DMS153 treated with DMSO at 0.1 percent for 48 hours (cell line): ENCODE measurements around the gene ZNF763.
"Not testable (repeated sequence)": the region's sequence is repeated elsewhere in the genome, so short reads cannot be mapped to it uniquely, and the experiment has no call there.

ENCODE experiments used
- DNase-seq: peaks from one replicate; lab custom pipeline; 2025; ENCODE audit not compliant: unreplicated experiment; lab: John Stamatoyannopoulos, UW

ZNF763 gene

GRCh38 chr19:11964858-11965645 is at the start of gene ZNF763:
ZNF763 (plus strand) TSS chr19:11965040; CDS start chr19:11965209, 169 bp downstream.
- DNase-seq: no peak

DNA sequence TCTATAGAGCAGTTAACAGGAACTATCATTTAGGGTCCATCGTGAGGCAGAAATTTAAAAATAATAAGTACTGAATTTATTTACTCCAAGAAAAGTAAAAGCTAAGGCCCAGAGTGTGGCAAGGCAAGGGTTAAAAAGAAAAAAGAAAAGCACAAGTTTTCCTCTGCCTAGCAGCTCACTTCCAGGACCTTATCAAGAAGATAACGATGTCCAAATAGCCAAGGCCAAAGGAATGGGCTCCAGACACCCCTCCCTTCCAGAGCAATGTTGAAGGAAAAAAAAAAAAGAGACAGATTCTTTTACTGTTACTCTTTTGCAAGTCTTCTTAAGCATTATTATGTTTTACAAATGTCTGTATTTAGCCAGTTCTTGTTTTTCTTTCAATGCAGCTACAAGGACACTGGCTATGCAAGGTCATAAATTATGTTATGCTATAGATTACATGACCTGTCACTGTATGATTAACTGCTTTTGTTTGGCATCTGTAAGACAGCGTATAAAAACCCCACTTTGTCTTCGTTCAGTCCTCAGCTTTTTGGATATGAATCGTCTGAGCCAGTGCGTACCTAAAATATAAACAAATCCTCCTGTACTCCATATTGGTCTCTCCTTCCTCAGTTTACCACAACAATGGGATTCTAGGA is 42.9 kb upstream of the ZNF763 start:
- DNase-seq: no peak

GRCh38 chr19:11924886-11925650 is 39.8 kb upstream of the ZNF763 start, which contains the start of gene ZNF700:
ZNF700 (plus strand) TSS chr19:11925107; CDS start chr19:11925211, 104 bp downstream.
- DNase-seq: peak; percentile 89

DNA sequence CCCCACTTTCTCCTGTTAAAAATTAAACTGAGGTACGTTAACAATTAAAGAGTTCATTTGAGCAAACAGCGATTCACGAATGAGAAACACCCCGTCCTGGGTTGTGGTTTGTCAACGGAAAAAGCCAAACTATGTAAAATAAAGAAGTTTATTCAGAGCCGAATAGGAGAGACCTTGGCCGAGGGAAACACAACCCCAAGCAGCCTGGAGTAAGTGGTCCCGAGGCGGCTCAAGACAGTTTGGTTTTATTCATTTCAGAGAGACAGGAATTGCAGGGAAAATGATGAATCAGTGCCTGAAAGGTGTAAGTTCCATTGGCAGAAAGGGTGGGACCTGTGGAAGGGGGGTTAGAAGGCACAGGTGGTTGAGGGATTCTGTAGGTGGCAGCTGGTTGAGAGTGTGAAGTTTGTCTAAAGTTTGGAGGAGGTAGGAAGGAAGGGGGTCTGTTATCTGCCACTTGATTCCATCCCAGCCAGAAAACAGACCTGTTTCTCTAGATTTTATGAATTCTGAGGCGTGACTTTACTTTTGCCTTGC is 39.1 kb upstream of the ZNF763 start:
- DNase-seq: not testable (repeated sequence)

GRCh38 chr19:11927227-11927626 is 37.6 kb upstream of the ZNF763 start:
- DNase-seq: no peak

GRCh38 chr19:11931051-11931450 is 33.8 kb upstream of the ZNF763 start:
- DNase-seq: no peak

DNA sequence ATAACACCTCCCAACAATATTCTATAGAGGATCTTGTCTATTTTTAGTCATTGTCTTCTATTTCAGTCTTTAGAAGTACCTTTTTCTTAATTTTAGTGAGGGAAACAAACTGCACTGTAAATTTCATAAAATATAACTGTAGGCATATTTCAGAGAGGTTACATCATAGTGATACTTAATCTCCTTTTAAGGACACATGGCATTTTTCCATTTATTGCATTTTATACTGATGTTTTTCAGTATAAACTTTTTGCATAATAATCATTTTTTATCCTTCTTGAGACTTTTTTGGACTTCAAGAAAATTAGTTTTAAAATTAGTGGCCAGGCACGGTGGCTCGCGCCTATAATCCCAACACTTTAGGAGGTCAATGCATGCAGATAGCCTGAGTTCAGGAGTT is 33.3 kb upstream of the ZNF763 start:
- no peak for DNase-seq

DNA sequence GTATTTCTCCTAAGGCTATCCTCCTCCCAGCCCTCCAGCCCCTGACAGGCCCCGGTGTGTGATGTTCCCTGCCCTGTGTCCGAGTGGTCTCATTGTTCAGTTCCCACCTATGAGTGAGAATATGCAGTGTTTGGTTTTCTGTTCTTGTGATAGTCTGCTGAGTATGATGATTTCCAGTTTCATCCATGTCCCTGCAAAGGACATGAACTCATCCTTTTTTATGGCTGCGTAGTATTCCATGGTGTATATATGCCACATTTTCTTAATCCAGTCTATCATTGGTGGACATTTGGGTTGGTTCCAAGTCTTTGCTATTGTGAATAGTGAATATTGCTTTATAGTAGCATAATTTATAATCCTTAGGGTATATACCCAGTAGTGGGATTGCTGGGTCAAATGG is 29.0 kb upstream of the ZNF763 start:
- DNase-seq: not testable (repeated sequence)

- not testable (repeated sequence) for DNase-seq
Measured at GRCh38 chr19:11938383-11938782, 26.5 kb upstream of the ZNF763 start.

DNA sequence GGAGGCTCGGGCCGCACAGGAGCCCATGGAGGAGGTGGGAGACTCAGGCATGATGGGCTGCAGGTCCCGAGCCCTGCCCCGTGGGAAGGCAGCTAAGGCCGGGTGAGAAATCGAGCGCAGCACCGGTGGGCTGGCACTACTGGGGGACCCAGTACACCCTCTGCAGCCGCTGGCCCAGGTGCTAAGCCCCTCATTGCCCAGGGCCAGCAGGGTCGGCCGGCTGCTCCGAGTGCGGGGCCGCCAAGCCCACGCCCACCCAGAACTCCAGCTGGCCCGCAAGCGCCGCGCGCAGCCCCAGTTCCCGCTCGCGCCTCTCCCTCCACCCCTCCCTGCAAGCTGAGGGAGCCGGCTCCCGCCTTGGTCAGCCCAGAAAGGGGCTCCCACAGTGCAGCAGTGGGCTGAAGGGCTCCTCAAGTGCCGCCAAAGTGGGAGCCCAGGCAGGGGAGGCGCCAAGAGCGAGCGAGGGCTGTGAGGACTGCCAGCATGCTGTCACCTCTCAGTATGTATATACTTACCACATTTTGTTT is 23.4 kb upstream of the ZNF763 start:
- not testable (repeated sequence) for DNase-seq

DNA sequence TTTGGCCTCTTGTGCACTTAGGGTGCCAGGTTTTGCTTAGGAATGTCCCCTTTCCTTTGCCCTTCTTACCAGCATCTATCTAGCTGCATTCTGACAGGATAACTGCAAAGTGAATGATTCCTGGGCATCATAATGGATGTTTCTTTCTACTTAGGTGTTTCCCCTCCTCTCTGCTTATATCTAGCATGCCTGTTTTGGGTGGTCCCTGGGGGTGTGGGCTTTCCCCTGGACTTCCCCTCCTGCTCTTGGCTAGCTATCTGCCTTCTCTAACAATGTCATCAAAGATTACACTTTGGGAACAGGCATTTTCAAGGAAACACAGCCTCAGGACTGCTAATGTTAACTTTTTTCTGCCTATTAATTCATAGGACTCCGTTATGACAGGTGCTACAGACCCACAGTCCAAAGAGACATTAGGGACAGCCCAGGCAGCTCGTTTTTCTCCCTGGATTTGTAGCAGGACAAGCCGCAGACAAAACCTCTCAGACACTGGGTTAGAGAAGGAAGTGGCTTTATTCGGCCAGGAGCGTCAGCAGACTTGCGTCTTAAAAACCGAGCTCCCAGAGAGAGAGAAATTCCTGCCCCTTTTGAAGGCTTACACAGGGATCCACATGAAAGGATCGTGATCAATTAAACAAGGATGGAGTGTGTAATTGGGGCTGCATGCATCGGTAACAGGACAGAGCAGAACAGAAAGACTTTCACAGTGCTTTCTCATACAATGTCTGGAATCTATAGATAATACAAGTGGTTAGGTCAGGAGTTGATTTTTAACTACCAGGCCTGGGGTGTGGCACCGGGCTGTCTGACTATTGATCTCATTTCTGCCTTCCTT is 22.6 kb upstream of the ZNF763 start:
- no peak for DNase-seq

- DNase-seq: no peak
Measured at GRCh38 chr19:11942843-11943108, 22.1 kb upstream of the ZNF763 start.

DNA sequence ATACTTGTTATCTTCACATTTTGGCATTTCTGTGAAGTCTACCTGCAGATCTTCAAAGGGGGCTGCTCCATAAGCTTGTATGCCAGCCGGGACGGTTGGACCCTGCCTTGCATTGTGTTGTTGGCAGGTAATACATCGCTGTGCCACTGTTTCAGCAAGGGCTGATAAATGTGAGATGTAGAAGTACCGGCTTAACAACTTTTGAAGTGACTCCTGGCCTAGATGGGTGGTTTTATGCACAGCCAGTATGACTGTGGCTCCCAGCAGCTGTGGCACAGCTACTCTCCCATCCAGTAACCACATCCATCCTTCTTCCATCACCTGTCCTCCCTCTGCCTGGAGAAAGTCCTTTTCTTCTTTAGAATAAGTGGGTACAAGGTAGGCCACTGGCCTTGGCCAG is 20.2 kb upstream of the ZNF763 start:
- no peak for DNase-seq

DNA sequence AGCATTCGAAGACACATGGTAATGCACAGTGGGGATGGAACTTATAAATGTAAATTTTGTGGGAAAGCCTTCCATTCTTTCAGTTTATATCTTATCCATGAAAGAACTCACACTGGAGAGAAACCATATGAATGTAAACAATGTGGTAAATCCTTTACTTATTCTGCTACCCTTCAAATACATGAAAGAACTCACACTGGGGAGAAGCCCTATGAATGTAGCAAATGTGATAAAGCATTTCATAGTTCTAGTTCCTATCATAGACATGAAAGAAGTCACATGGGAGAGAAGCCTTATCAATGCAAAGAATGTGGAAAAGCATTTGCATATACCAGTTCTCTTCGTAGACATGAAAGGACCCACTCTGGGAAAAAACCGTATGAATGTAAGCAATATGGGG is 16.2 kb upstream of the ZNF763 start:
- DNase-seq: no peak

DNA sequence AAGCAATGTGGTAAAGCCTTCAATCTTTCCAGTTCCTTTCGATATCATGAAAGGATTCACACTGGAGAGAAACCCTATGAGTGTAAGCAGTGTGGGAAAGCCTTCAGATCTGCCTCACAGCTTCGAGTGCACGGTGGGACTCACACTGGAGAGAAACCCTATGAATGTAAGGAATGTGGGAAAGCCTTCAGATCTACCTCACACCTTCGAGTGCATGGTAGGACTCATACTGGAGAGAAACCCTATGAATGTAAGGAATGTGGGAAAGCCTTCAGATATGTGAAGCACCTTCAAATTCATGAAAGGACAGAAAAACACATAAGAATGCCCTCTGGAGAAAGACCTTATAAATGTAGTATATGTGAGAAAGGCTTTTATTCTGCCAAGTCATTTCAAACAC is 15.6 kb upstream of the ZNF763 start:
- peak; percentile 7 for DNase-seq

- DNase-seq: not testable (repeated sequence)
Measured at GRCh38 chr19:11949614-11950080, 15.2 kb upstream of the ZNF763 start.

DNA sequence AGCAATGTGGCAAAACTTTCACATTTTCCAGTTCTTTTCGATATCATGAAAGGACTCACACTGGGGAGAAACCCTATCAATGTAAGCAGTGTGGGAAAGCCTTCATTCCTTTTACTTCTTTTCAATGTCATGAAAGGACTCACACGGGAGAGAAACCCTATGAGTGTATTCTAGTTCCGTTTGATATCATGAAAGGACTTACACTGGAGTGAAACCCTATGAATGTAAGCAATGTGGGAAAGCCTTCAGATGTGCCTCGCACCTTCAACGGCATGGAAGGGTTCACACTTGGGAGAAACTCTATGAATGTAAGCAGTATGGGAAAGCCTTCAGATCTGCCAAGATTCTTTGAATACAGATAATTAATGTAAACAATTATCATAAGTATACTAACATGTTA is 14.5 kb upstream of the ZNF763 start:
- no peak for DNase-seq

- no peak for DNase-seq
Measured at GRCh38 chr19:11963566-11964355, 1.1 kb upstream of the ZNF763 start.

DNA sequence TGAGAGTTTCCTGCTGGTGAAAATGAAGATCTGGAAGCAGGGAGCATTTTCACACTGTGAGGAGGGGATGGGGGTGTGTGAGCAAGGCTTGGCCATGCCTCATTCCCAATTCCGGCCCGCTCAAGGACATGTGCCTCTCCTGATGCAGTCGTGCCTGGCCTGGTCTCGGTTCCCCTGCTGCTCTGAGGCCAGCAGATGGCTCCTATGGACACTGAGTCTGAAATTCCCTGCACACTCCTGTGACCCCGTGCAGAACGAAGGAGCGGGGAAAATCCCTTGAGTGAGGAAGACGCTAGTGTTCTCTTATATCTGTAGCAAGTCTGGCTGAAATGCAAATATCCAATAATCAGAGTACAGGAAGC is 363 bp upstream of the ZNF763 start:
- no peak for DNase-seq

- DNase-seq: no peak
Measured at GRCh38 chr19:11970174-11970573, 5.3 kb downstream of the ZNF763 start.
